ENCODE measurements around the gene MATCAP1.
A peak's percentile ranks its signal among the peaks of the same experiment; 100 is the strongest.

Gene MATCAP1

GRCh38 chr16:67208154-67208896 is 24.6 kb upstream of the MATCAP1 start:
- no peak for DNase-seq

GRCh38 chr16:67207249-67208091 is 23.7 kb upstream of the MATCAP1 start:
- DNase-seq, result no peak

- no peak for DNase-seq
These were observed 23.1 kb upstream of the MATCAP1 start for GRCh38 chr16:67206838-67207248.

GRCh38 chr16:67206129-67206837 is 22.5 kb upstream of the MATCAP1 start:
- DNase-seq, result no peak

- DNase-seq, result no peak
These were observed 20.3 kb upstream of the MATCAP1 start for GRCh38 chr16:67204076-67204475.

DNA sequence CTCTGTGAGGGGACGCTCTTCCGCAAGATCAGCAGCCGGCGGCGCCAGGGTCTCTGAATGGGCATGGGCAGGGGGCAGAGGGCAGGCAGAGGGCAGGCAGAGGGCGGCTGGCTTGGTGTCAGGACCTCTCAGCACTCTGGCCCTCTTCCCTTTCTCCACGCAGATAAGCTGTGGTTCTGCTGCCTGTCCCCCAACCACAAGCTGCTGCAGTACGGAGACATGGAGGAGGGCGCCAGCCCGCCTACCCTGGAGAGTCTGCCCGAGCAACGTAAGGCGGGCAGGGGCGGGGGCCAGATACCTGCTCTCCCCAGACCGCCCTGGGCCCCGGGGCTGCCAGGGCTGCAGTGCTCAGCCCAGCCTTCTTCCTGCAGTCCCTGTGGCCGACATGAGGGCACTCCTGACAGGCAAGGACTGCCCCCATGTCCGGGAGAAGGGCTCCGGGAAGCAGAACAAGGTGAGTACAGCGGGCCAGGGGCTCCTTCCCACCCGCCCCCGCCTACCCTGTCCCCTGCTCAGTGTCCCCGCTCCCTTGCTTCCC is 19.3 kb upstream of the MATCAP1 start:
- DNase-seq, result no peak

- no peak for DNase-seq
These were observed 18.7 kb upstream of the MATCAP1 start for GRCh38 chr16:67202426-67202825.

DNA sequence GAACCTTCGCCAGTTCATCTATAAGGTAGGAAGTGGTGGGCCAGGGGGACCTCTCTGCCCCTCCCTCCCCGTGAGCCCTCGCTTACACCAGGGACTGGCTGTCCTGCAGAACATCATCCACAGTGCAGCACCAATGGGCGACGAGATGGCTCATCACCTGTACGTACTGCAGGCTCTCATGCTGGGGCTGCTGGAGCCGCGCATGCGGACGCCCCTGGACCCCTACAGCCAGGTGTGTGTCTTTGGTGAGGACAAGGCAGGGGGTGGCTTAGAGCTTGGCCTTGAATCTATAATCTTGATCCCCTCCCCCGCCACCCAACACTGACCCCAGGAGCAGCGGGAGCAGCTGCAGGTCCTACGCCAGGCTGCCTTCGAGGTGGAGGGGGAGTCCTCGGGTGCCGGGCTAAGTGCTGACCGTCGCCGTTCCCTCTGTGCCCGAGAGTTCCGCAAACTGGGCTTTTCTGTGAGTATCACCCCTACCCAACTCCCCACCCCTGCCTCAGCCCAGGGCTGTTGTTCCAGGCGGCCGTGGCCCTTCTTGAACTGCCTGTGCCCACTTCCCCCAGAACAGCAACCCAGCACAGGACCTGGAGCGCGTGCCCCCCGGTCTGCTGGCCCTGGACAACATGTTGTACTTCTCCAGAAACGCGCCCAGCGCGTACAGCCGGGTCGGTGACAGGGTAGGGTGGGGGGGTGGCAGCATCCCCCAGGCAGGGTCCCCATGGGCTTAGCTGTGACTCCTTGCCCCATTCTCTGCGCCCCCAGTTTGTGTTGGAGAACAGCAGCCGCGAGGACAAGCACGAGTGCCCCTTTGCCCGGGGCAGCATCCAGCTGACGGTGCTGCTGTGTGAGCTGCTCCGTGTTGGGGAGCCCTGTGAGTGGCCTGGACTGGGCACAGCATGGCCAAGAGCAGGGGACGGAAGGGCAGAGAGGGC is 17.9 kb upstream of the MATCAP1 start:
- DNase-seq, result no peak

DNA sequence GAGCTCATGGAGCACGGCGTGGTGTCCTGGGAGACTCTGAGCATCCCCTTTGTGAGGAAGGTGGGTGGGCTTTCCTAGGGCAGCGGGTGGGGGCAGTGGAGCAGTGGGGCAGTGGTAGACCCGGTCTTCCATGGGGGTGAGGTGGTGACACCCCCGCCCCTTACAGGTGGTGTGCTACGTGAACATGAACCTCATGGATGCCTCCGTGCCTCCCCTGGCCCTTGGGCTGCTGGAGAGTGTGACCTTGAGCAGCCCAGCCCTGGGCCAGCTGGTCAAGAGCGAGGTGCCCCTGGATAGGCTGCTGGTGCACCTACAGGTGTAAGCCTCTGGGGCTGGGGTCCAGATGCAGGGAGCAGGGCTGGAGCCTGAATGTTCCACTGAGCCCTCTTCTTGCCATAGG is 16.7 kb upstream of the MATCAP1 start:
- no peak for DNase-seq

DNA sequence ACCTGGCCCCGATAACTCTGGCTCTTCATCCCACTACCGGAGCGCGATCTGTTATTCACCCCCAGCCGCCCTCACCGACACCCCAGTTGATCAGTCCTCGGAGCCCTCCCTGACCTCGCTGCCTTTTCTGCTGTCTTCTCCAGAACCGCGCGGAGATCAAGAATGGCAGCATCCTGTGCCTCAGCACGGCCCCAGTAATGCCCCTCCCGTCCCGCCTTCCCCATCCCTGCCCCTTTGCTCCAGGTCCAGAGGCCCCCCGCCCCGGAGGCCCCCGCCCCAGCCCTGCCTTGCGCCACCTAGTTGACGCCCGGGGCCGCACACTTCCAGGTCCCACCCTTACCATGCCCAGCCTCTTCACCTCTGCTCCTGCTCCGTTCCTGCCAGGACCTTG is 16.0 kb upstream of the MATCAP1 start:
- DNase-seq, result no peak

- DNase-seq, result peak in 1 of 51 donors; percentile 20
These were observed 15.4 kb upstream of the MATCAP1 start, which contains the start of gene ELMO3 for GRCh38 chr16:67199011-67199807. ELMO3 (plus strand) TSS chr16:67199131; CDS start chr16:67199327, 196 bp downstream.

GRCh38 chr16:67198238-67198734 is 14.5 kb upstream of the MATCAP1 start:
- peak in 26 of 51 donors; percentile 4 to 54 (median 30) for DNase-seq

DNA sequence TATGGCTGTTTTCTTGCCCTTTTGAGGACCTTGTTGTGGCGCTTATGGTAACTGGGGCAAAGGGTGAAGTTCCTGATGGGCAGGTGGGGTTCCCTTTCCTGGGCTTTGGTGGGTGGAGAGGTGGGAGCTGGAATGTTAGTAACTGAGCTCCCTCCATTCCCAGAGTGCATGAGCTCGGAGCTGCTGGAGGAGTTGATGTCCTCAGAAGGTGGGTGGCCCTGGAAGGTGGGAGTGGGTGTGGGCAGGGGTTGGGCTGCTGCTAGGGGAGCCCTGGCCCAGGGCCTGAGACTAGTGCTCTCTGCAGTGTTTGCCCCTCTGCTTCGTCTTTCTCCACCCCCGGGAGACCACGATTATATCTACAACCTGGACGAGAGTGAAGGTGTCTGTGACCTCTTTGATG is 13.9 kb upstream of the MATCAP1 start:
- no peak for DNase-seq

GRCh38 chr16:67196881-67197280 is 13.1 kb upstream of the MATCAP1 start:
- no peak for DNase-seq

DNA sequence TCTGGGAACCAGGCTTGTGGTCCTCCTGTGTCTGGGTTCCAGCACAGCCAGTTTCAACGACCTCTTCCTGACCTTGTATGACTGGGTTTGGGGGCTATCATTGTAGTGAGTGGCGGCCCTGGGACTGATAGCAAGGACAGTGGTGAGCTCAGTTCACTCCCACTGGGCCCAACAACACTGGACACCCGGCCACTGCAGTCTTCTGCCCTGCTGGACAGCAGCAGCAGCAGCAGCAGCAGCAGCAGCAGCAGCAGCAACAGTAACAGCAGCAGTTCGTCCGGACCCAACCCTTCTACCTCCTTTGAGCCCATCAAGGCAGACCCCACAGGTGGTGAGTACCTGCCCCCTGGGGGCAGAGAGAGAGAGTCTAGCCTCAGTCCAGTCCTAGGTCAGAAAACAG is 11.9 kb upstream of the MATCAP1 start:
- no peak for DNase-seq

- DNase-seq, result no peak
These were observed 10.5 kb upstream of the MATCAP1 start for GRCh38 chr16:67194260-67194659.

- no peak for DNase-seq
These were observed 9.8 kb upstream of the MATCAP1 start for GRCh38 chr16:67193536-67193935.

GRCh38 chr16:67192781-67193361 is 9.1 kb upstream of the MATCAP1 start:
- DNase-seq, result no peak
